ENCODE measurements around the gene GRIA1.

The GRIA1 gene

GRCh38 chr5:153752890-153753289, 262.4 kb downstream of the GRIA1 start:
- Histone ChIP-seq H3K79me2 (ENCODE audit: insufficient read depth, low read length) (no peaks in the 10 kb centered on the region), H4K20me1 (ENCODE audit: insufficient read depth, low read length, poor library complexity, severe bottlenecking) (no peaks in the 10 kb centered on the region), H3K36me3 (ENCODE audit: insufficient read depth, low read length) (no peaks in the 10 kb centered on the region), H3K4me1 (ENCODE audit: insufficient read depth, low read length, poor library complexity, severe bottlenecking) (no peaks in the 10 kb centered on the region), H3K4me2 (ENCODE audit: low read depth, low read length, poor library complexity, severe bottlenecking) (no peak overlapping the region), H3F3A (ENCODE audit: low read depth) (no peaks in the 10 kb centered on the region), H3K27me3 (ENCODE audit: insufficient read depth, low read length, poor library complexity, severe bottlenecking) (no peaks in the 10 kb centered on the region), H3K9me2 (replicated peaks; ENCODE audit: low read depth, low read length) (no peaks in the 10 kb centered on the region), H2AFZ (ENCODE audit: low read length) (no peak overlapping the region), H3K9me3 (ENCODE audit: insufficient read depth, low read depth, low read length) (no peaks in the 10 kb centered on the region), H3K4me3 (ENCODE audit: low read length, poor library complexity, severe bottlenecking) (no peak overlapping the region), H3K9ac (ENCODE audit: low read depth, low read length, poor library complexity, severe bottlenecking) (no peak overlapping the region)
- TF ChIP-seq EZH2phosphoT487 (IDR thresholded peaks at IDR 0.05; ENCODE audit: borderline replicate concordance), result no peak
- TF ChIP-seq CTCF (conservative IDR thresholded peaks at IDR 0.05; ENCODE audit: low read length), result no peak

- H3K9ac ChIP-seq (ENCODE audit: low read depth, low read length, poor library complexity, severe bottlenecking), result no peak overlapping the region
- H3K4me2 ChIP-seq (ENCODE audit: low read depth, low read length, poor library complexity, severe bottlenecking), result no peak overlapping the region
- H4K20me1 ChIP-seq (ENCODE audit: insufficient read depth, low read length, poor library complexity, severe bottlenecking), result no peaks in the 10 kb centered on the region
- H3K4me1 ChIP-seq (ENCODE audit: insufficient read depth, low read length, poor library complexity, severe bottlenecking), result no peaks in the 10 kb centered on the region
- no peaks in the 10 kb centered on the region for H3K9me3 ChIP-seq (ENCODE audit: insufficient read depth, low read depth, low read length)
- H3K36me3 ChIP-seq (ENCODE audit: insufficient read depth, low read length), result no peaks in the 10 kb centered on the region
- H3F3A ChIP-seq (ENCODE audit: low read depth), result no peaks in the 10 kb centered on the region
- no peaks in the 10 kb centered on the region for H3K27me3 ChIP-seq (ENCODE audit: insufficient read depth, low read length, poor library complexity, severe bottlenecking)
- no peak overlapping the region for H2AFZ ChIP-seq (ENCODE audit: low read length)
- no peaks in the 10 kb centered on the region for H3K9me2 ChIP-seq (replicated peaks; ENCODE audit: low read depth, low read length)
- H3K4me3 ChIP-seq (ENCODE audit: low read length, poor library complexity, severe bottlenecking), result no peak overlapping the region
- TF ChIP-seq CTCF (conservative IDR thresholded peaks at IDR 0.05; ENCODE audit: low read length) (no peak), EZH2phosphoT487 (IDR thresholded peaks at IDR 0.05; ENCODE audit: borderline replicate concordance) (no peak)
- H3K79me2 ChIP-seq (ENCODE audit: insufficient read depth, low read length), result no peaks in the 10 kb centered on the region
Measured at GRCh38 chr5:153753645-153754432, 263.4 kb downstream of the GRIA1 start.

- H3K4me2 ChIP-seq (ENCODE audit: low read depth, low read length, poor library complexity, severe bottlenecking), result no peak overlapping the region
- no peak overlapping the region for H2AFZ ChIP-seq (ENCODE audit: low read length)
- no peak overlapping the region for H3K9ac ChIP-seq (ENCODE audit: low read depth, low read length, poor library complexity, severe bottlenecking)
- no peaks in the 10 kb centered on the region for H3K9me2 ChIP-seq (replicated peaks; ENCODE audit: low read depth, low read length)
- no peak overlapping the region for H3K4me3 ChIP-seq (ENCODE audit: low read length, poor library complexity, severe bottlenecking)
- no peaks in the 10 kb centered on the region for H3F3A ChIP-seq (ENCODE audit: low read depth)
- H3K27me3 ChIP-seq (ENCODE audit: insufficient read depth, low read length, poor library complexity, severe bottlenecking), result no peaks in the 10 kb centered on the region
- no peaks in the 10 kb centered on the region for H3K79me2 ChIP-seq (ENCODE audit: insufficient read depth, low read length)
- no peaks in the 10 kb centered on the region for H4K20me1 ChIP-seq (ENCODE audit: insufficient read depth, low read length, poor library complexity, severe bottlenecking)
- no peaks in the 10 kb centered on the region for H3K36me3 ChIP-seq (ENCODE audit: insufficient read depth, low read length)
- H3K4me1 ChIP-seq (ENCODE audit: insufficient read depth, low read length, poor library complexity, severe bottlenecking), result no peaks in the 10 kb centered on the region
- H3K9me3 ChIP-seq (ENCODE audit: insufficient read depth, low read depth, low read length), result no peaks in the 10 kb centered on the region
- TF ChIP-seq EZH2phosphoT487 (IDR thresholded peaks at IDR 0.05; ENCODE audit: borderline replicate concordance) (no peak), CTCF (conservative IDR thresholded peaks at IDR 0.05; ENCODE audit: low read length) (no peak)
Measured at GRCh38 chr5:153755913-153756500, 265.5 kb downstream of the GRIA1 start.

All from Loucy (cell line).